Epithelial cell of esophagus (primary cell): Measurements from ENCODE around the gene RPS6KB2.

ENCODE experiments used
- DNase-seq: peaks from one replicate; pipeline ENCODE4 v3.0.0; 2010; ENCODE audit warnings: low read depth
- H3K4me3 ChIP-seq: 2 replicates; pipeline ENCODE4 v1.5.1; 2011; ENCODE audit warnings: mild to moderate bottlenecking, low read length, control low read depth
- CTCF ChIP-seq: IDR thresholded peaks from 2 replicates; pipeline ENCODE4 v1.5.1; 2011; ENCODE audit warnings: low read depth, mild to moderate bottlenecking, low read length, control low read depth, inconsistent platforms; ENCODE audit not compliant: insufficient read depth; ENCODE audit errors: missing control alignments

RPS6KB2 gene

GRCh38 chr11:67387069-67387468 lies 41.2 kb upstream of the RPS6KB2 start:
- TF ChIP-seq CTCF: no peak
- H3K4me3 ChIP-seq: no peak overlapping the region
- no peak for DNase-seq

- no peak overlapping the region for H3K4me3 ChIP-seq
- TF ChIP-seq CTCF: no peak
- no peak for DNase-seq
These were observed 40.8 kb upstream of the RPS6KB2 start for GRCh38 chr11:67387518-67387917.

- DNase-seq: peak; percentile 36
- H3K4me3 ChIP-seq: no peak overlapping the region
- TF ChIP-seq CTCF: peak; percentile 43
These were observed 38.8 kb upstream of the RPS6KB2 start for GRCh38 chr11:67389477-67389876.

- TF ChIP-seq CTCF: no peak
- no peak for DNase-seq
- H3K4me3 ChIP-seq: peak overlapping the region; percentile 94
These were observed 37.4 kb upstream of the RPS6KB2 start for GRCh38 chr11:67390947-67391303.

GRCh38 chr11:67391304-67392182 lies 36.8 kb upstream of the RPS6KB2 start, which contains the start of gene RAD9A:
Gene RAD9A, plus strand, starts transcription at chr11:67391986. Its CDS starts 59 bp downstream, at chr11:67392045.
- DNase-seq: peak; percentile 94
- H3K4me3 ChIP-seq: peak within 1 kb of the TSS; percentile 94

GRCh38 chr11:67392183-67392715 lies 36.0 kb upstream of the RPS6KB2 start:
- H3K4me3 ChIP-seq: peak overlapping the region; percentile 94
- no peak for DNase-seq
- no peak for TF ChIP-seq CTCF

More at GRCh38 chr11:67391304-67392182, 36.8 kb upstream of the RPS6KB2 start, which contains the start of gene RAD9A:
- TF ChIP-seq CTCF: no peak
